ENCODE data around the gene EPB41L3. TPM values are rescaled to one million over a fixed set of nuclear protein-coding genes. Genes with fewer than 3 reads are reported as not detected.

Gene EPB41L3
- polyA plus RNA-seq, 3 donors, result 25.2 to 56.6 (median 51.3) TPM

DNA sequence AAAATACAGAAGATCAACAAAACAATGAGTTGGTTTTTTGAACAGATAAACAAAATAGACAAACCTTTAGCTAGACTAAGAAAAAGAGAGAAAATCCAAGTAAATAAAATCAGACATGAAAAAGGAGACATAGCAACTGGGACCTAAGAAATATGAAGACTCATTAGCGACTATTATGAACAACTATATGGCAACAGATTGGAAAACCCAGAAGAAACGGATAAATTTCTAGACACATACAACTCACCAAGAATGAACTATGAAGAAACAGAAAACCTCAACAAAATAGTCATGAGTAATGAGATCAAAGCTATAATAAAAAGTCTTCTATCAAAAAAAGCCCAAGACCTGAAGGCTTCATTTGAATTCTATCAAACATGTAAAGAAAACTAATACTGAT is 59.3 kb downstream of the EPB41L3 start:
- no peaks in the 10 kb centered on the region for H3K79me2 ChIP-seq (ENCODE audit: insufficient read depth, low read length)
- peaks cover 0 to 4% of the 10 kb centered on the region in 2 donors for H3K9me3 ChIP-seq (replicated peaks in 1 of 2; ENCODE audit: control insufficient read depth in 1 of 2, insufficient read depth in 1 of 2, low read length in 2 of 2)
- TF ChIP-seq, protein P1, sequence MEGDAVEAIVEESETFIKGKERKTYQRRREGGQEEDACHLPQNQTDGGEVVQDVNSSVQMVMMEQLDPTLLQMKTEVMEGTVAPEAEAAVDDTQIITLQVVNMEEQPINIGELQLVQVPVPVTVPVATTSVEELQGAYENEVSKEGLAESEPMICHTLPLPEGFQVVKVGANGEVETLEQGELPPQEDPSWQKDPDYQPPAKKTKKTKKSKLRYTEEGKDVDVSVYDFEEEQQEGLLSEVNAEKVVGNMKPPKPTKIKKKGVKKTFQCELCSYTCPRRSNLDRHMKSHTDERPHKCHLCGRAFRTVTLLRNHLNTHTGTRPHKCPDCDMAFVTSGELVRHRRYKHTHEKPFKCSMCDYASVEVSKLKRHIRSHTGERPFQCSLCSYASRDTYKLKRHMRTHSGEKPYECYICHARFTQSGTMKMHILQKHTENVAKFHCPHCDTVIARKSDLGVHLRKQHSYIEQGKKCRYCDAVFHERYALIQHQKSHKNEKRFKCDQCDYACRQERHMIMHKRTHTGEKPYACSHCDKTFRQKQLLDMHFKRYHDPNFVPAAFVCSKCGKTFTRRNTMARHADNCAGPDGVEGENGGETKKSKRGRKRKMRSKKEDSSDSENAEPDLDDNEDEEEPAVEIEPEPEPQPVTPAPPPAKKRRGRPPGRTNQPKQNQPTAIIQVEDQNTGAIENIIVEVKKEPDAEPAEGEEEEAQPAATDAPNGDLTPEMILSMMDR (IDR thresholded peaks at IDR 0.05), result no peak
- H3K4me2 ChIP-seq (replicated peaks; ENCODE audit: extremely low read depth, low read length, poor library complexity, severe bottlenecking), result no peak overlapping the region
- no peaks in the 10 kb centered on the region for H3K27me3 ChIP-seq (ENCODE audit: control insufficient read depth in 2 of 2, insufficient read depth in 2 of 2, low read length in 2 of 2)
- peaks cover 0 to 20% of the 10 kb centered on the region in 2 donors for H3K36me3 ChIP-seq (replicated peaks in 1 of 2; ENCODE audit: control insufficient read depth in 1 of 2, insufficient read depth in 2 of 2, low read length in 2 of 2)
- Mint-ChIP-seq H3K4me3 (no peak overlapping the region), H3K27me3 (ENCODE audit: low read depth in 3 of 3) (no peaks in the 10 kb centered on the region), H3K36me3 (peaks cover 50 to 53% of the 10 kb centered on the region in 2 donors), H3K27ac (no peak overlapping the region), H3K9me3 (peaks cover 3 to 18% (median 9%) of the 10 kb centered on the region in 7 donors), H3K4me1 (no peaks in the 10 kb centered on the region)
- H3K4me1 ChIP-seq (ENCODE audit: control insufficient read depth in 1 of 2, insufficient read depth in 2 of 2, low read length in 2 of 2), result no peaks in the 10 kb centered on the region
- H3K9ac ChIP-seq (ENCODE audit: insufficient read depth, low read length, poor library complexity, severe bottlenecking), result no peak overlapping the region
- no CpG with 5 or more reads among the region's 2 CpGs for WGBS (ENCODE audit: insufficient coverage)
- intact Hi-C loops (cut with micrococcal nuclease), result no loop called here
- H3K4me3 ChIP-seq (replicated peaks in 1 of 3; ENCODE audit: low read depth in 2 of 3, low read length in 3 of 3), result no peak overlapping the region
- no peak overlapping the region for H3K27ac ChIP-seq (ENCODE audit: low read depth in 1 of 2, low read length in 2 of 2)
- peak in 1 of 3 donors; percentile 34 for DNase-seq
- peaks cover 15% of the 10 kb centered on the region for H4K20me1 ChIP-seq (ENCODE audit: insufficient read depth, low read length)
- H2AFZ ChIP-seq (ENCODE audit: insufficient read depth, low read depth, low read length, poor library complexity, severe bottlenecking), result no peak overlapping the region

DNA sequence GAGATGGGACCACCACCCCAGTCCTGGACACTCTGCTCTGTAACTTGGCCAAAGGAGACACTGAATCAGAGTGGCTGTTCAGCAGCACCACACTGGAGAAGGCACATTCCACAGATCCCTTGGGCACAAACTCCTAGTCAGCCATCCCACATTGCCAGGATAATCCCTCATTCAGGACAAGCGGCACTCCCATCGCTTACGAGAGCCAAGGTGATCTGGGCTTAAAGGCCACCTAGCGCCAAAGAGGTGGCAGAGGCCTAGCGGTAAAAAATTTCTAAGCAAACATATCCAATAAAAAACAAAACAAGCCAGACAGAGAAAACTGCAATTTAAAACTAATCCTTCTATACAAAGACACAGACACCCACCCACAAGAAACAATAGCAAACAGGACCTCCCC is 62.2 kb downstream of the EPB41L3 start:
- Histone ChIP-seq H3K27me3 (ENCODE audit: control insufficient read depth in 2 of 2, insufficient read depth in 2 of 2, low read length in 2 of 2) (no peaks in the 10 kb centered on the region), H3K4me1 (ENCODE audit: control insufficient read depth in 1 of 2, insufficient read depth in 2 of 2, low read length in 2 of 2) (no peaks in the 10 kb centered on the region), H3K4me2 (replicated peaks; ENCODE audit: extremely low read depth, low read length, poor library complexity, severe bottlenecking) (no peak overlapping the region), H3K4me3 (replicated peaks in 1 of 3; ENCODE audit: low read depth in 2 of 3, low read length in 3 of 3) (no peak overlapping the region), H3K27ac (ENCODE audit: low read depth in 1 of 2, low read length in 2 of 2) (no peak overlapping the region), H3K79me2 (ENCODE audit: insufficient read depth, low read length) (no peaks in the 10 kb centered on the region), H3K9ac (ENCODE audit: insufficient read depth, low read length, poor library complexity, severe bottlenecking) (no peak overlapping the region), H3K9me3 (replicated peaks in 1 of 2; ENCODE audit: control insufficient read depth in 1 of 2, insufficient read depth in 1 of 2, low read length in 2 of 2) (peaks cover 0 to 4% of the 10 kb centered on the region in 2 donors), H4K20me1 (ENCODE audit: insufficient read depth, low read length) (peaks cover 8% of the 10 kb centered on the region), H3K36me3 (replicated peaks in 1 of 2; ENCODE audit: control insufficient read depth in 1 of 2, insufficient read depth in 2 of 2, low read length in 2 of 2) (peaks cover 5 to 18% of the 10 kb centered on the region in 2 donors), H2AFZ (ENCODE audit: insufficient read depth, low read depth, low read length, poor library complexity, severe bottlenecking) (no peak overlapping the region)
- intact Hi-C loops (cut with micrococcal nuclease), result no loop called here
- 96% methylated on average over 5 of the region's 5 CpGs for WGBS (ENCODE audit: insufficient coverage)
- TF ChIP-seq, protein P1 (IDR thresholded peaks at IDR 0.05), result no peak
- Mint-ChIP-seq H3K27me3 (ENCODE audit: low read depth in 3 of 3) (no peaks in the 10 kb centered on the region), H3K27ac (no peak overlapping the region), H3K9me3 (peaks cover 0 to 17% (median 9%) of the 10 kb centered on the region in 7 donors), H3K4me1 (peaks cover 4% of the 10 kb centered on the region), H3K36me3 (peaks cover 51 to 58% of the 10 kb centered on the region in 2 donors), H3K4me3 (no peak overlapping the region)
- DNase-seq, result no peak
